Activated naive CD8-positive, alpha-beta T cell treated with anti-CD3 and anti-CD28 coated beads, Interleukin-2, amount 10 ng/mL, durations not matched to agents 7 days and 5 days (primary cell): ENCODE data around the gene MUC2. TPM values are rescaled to one million over a fixed set of nuclear protein-coding genes. Genes with fewer than 3 reads are reported as not detected.

ENCODE experiments used
- ATAC-seq: fragments of 150-1000 bp; cut with Tn5 transposase; one replicate; pipeline ENCODE4 v1.10.0; 2021; ENCODE audit warnings: low read depth, moderate library complexity
- POLR2A ChIA-PET: fragments of 350-600 bp; sonication (Branson Sonifier 250); formaldehyde crosslinking; loops from one replicate; lab custom pipeline; 2021; ENCODE audit warnings: antibody characterized with exemption; lab: Charles Lee
- DNase-seq: peaks from one replicate; pipeline ENCODE4 v3.0.0; 2021
- H3K27ac Mint-ChIP-seq: one replicate; pipeline ENCODE4 v1.8.0; 2022; ENCODE audit warnings: mild to moderate bottlenecking, mixed read lengths
- H3K27me3 Mint-ChIP-seq: one replicate; pipeline ENCODE4 v1.8.0; 2022; ENCODE audit warnings: mild to moderate bottlenecking, moderate library complexity, mixed read lengths
- H3K36me3 Mint-ChIP-seq: one replicate; pipeline ENCODE4 v1.8.0; 2021; ENCODE audit warnings: mild to moderate bottlenecking, mixed read lengths
- H3K4me1 Mint-ChIP-seq: one replicate; pipeline ENCODE4 v1.8.0; 2021; ENCODE audit warnings: mixed read lengths
- H3K4me3 Mint-ChIP-seq: one replicate; pipeline ENCODE4 v1.8.0; 2022; ENCODE audit warnings: mild to moderate bottlenecking, moderate library complexity, mixed read lengths
- H3K9me3 Mint-ChIP-seq: one replicate; pipeline ENCODE4 v1.8.0; 2021; ENCODE audit warnings: mixed read lengths
- total RNA-seq, 2 experiments: library from RNA; stranded (reverse); gene quantifications; one replicate each; pipeline ENCODE4 v1.2.3, GENCODE V29; 2021

The MUC2 gene
- total RNA-seq, 2 experiments from 2014 or later = not detected

GRCh38 chr11:1040428-1041148, 34.1 kb upstream of the MUC2 start:
- Mint-ChIP-seq H3K4me3 (no peak overlapping the region), H3K27ac (no peak overlapping the region), H3K36me3 (no peaks in the 10 kb centered on the region), H3K4me1 (no peaks in the 10 kb centered on the region), H3K9me3 (no peaks in the 10 kb centered on the region), H3K27me3 (peaks cover 4% of the 10 kb centered on the region)
- POLR2A ChIA-PET = no interaction called here
- ATAC-seq (no peak), DNase-seq (no peak)

DNA sequence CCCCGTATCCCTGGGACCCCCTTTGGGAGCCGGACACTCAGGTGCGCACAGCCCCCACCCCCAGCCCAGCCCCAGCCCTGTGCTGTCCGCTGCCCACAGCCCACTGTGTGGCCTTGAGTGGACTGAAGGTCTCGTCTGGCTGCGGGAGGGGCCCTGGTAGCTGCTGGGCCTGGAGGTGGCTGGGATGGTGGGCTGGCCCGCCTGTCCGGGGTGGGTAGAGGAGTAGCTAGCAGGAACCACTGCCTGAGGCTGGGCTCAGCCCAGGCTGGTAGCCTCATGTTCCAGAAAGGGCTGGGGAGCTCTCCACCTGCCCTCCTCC, 33.6 kb upstream of the MUC2 start:
- POLR2A ChIA-PET = no interaction called here
- DNase-seq (no peak), ATAC-seq (no peak)
- Mint-ChIP-seq H3K4me1 (no peaks in the 10 kb centered on the region), H3K27me3 (peaks cover 8% of the 10 kb centered on the region), H3K9me3 (no peaks in the 10 kb centered on the region), H3K4me3 (no peak overlapping the region), H3K27ac (no peak overlapping the region), H3K36me3 (no peaks in the 10 kb centered on the region)

- ATAC-seq (no peak), DNase-seq (no peak)
- H3K27ac Mint-ChIP-seq = no peak overlapping the region
- POLR2A ChIA-PET = no interaction called here
- H3K27me3 Mint-ChIP-seq = peaks cover 8% of the 10 kb centered on the region
- H3K9me3 Mint-ChIP-seq = no peaks in the 10 kb centered on the region
- no peaks in the 10 kb centered on the region for H3K36me3 Mint-ChIP-seq
- H3K4me3 Mint-ChIP-seq = no peak overlapping the region
- H3K4me1 Mint-ChIP-seq = no peaks in the 10 kb centered on the region
These were observed 33.2 kb upstream of the MUC2 start for GRCh38 chr11:1041471-1041870.

GRCh38 chr11:1041936-1042608, 32.6 kb upstream of the MUC2 start:
- Mint-ChIP-seq H3K36me3 (no peaks in the 10 kb centered on the region), H3K27ac (no peak overlapping the region), H3K4me1 (no peaks in the 10 kb centered on the region), H3K27me3 (peaks cover 8% of the 10 kb centered on the region), H3K4me3 (no peak overlapping the region), H3K9me3 (no peaks in the 10 kb centered on the region)
- DNase-seq (no peak), ATAC-seq (no peak)
- POLR2A ChIA-PET = no interaction called here

DNA sequence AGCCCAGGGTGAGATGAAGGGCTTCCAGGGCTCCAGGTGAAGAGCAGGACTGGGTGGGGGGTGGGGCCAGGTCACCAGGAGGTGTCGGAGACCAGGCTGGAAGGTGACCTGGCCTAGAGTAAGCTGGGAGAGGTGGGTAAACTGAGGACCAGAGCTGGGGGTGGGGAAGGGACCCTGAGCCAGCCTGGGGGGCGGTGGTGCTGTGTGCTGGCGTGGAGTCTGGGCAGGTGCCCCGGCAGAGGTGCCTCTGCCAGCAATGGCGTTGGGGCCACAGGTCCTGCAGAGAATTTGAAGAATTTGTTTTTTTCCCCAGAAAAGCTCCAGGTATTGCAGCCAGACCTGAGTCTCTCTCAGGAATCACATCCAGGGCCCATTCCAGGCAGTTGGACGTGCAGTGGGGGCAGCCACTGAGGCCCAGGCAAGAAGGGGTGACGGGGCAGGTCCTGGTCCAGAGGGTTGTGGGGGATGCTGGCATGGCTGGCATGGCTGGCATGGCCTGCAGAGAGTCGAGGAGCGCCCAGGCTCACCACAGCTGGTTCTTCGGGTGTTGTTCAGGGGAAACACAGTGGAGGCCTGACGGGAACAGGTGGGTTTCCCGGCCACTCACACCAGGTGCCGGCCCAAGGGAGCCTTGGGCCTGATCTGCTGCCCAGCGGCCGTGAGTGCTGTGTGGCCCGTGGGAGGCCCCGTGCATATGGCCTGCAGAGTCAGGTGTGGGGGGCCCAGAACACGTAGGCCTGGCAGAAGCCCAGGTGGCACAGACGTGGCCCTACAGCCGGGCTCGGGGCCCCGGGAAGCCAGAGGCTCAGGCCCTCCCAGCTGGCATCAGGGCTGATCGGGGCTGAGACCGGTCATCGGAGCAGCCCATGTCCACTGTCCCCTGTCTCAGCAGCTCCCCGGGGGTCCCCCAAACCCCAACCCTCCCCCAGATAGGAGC, 31.8 kb upstream of the MUC2 start:
- POLR2A ChIA-PET = no interaction called here
- Mint-ChIP-seq H3K9me3 (no peaks in the 10 kb centered on the region), H3K27ac (no peak overlapping the region), H3K4me3 (no peak overlapping the region), H3K27me3 (peaks cover 9% of the 10 kb centered on the region), H3K4me1 (no peaks in the 10 kb centered on the region), H3K36me3 (no peaks in the 10 kb centered on the region)
- no peak for DNase-seq
- no peak for ATAC-seq

GRCh38 chr11:1043563-1044096, 31.0 kb upstream of the MUC2 start:
- Mint-ChIP-seq H3K9me3 (no peaks in the 10 kb centered on the region), H3K4me3 (no peak overlapping the region), H3K4me1 (no peaks in the 10 kb centered on the region), H3K36me3 (no peaks in the 10 kb centered on the region), H3K27ac (no peak overlapping the region), H3K27me3 (peaks cover 12% of the 10 kb centered on the region)
- POLR2A ChIA-PET = no interaction called here
- ATAC-seq (no peak), DNase-seq (peak; percentile 22)

DNA sequence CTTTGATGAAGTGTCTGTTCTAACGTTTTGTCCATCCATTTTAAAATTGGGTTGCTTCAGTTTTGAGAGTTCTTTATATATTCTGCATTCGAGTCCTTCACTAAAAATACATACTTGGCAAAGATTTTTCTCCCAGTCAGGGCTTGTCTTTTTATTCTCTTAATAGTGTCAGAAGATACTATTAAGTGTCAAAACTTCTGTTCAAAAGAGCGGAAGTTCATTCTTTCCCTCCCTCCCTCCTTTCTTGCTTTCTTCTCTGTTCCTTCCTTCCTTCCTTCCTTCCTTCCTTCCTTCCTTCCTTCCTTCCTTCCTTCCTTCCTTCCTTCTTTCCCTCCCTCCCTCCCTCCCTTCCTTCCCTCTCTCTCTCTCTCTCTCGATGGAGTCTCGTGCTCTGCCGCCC, 30.5 kb upstream of the MUC2 start:
- POLR2A ChIA-PET = no interaction called here
- H3K36me3 Mint-ChIP-seq = no peaks in the 10 kb centered on the region
- H3K4me3 Mint-ChIP-seq = no peak overlapping the region
- H3K9me3 Mint-ChIP-seq = no peaks in the 10 kb centered on the region
- no peak for DNase-seq
- peaks cover 15% of the 10 kb centered on the region for H3K27me3 Mint-ChIP-seq
- H3K4me1 Mint-ChIP-seq = no peaks in the 10 kb centered on the region
- no peak for ATAC-seq
- H3K27ac Mint-ChIP-seq = no peak overlapping the region

DNA sequence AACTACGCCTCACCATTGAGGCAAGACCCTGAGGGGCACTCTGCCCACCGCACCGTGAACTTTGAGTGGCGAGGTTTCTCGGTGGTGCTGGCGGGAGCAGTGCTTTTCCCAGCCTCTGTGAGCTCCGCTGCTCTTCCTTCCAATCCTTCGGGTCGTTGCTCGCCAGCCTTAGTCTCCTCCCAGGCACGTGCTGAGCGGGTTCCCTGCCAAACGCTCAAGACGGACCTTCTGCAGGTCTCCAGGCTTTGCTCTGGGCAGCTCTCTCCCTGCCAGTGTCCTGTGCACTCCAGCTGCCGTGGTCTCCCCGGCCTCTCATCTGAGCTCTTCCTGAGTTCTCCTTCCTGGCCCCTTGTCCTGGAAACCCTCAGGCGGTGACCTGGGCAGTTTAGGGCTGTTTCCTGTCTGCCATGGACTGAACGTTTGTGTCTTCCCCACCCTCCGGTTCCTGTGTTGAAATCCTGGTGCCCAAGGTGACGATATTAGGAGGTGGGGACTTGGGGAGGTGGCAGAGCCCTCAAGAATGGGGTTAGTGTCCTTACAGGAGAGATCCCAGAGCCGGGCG, 27.0 kb upstream of the MUC2 start:
- H3K27me3 Mint-ChIP-seq = peaks cover 15% of the 10 kb centered on the region
- no peak overlapping the region for H3K4me3 Mint-ChIP-seq
- no peaks in the 10 kb centered on the region for H3K36me3 Mint-ChIP-seq
- no peaks in the 10 kb centered on the region for H3K9me3 Mint-ChIP-seq
- no peak overlapping the region for H3K27ac Mint-ChIP-seq
- POLR2A ChIA-PET = no interaction called here
- ATAC-seq (no peak), DNase-seq (no peak)
- H3K4me1 Mint-ChIP-seq = peaks cover 4% of the 10 kb centered on the region

- ATAC-seq (no peak), DNase-seq (peak; percentile 13)
- Mint-ChIP-seq H3K4me3 (no peak overlapping the region), H3K27me3 (peaks cover 15% of the 10 kb centered on the region), H3K9me3 (no peaks in the 10 kb centered on the region), H3K36me3 (no peaks in the 10 kb centered on the region), H3K27ac (no peak overlapping the region), H3K4me1 (peaks cover 4% of the 10 kb centered on the region)
- POLR2A ChIA-PET = no interaction called here
These were observed 26.2 kb upstream of the MUC2 start for GRCh38 chr11:1048375-1049070.

DNA sequence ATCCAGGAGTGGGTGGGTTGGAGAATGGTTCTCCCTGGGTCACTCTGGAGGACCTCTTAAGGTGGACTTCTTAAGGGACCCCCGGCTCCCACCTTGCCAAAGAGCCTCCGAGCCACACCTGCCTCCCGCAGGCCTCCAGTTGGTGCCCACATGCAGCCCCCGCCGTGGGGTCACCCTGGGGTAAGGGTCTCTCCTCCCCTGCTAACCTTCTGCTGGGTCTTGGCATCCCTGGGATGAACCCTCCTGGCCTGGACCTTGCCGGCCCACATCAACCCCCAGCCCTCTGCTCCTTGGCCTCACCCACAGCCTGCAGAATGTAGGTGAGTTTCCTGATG, 25.6 kb upstream of the MUC2 start:
- Mint-ChIP-seq H3K9me3 (no peaks in the 10 kb centered on the region), H3K4me3 (no peak overlapping the region), H3K27ac (no peak overlapping the region), H3K36me3 (no peaks in the 10 kb centered on the region), H3K4me1 (peaks cover 4% of the 10 kb centered on the region), H3K27me3 (peaks cover 15% of the 10 kb centered on the region)
- POLR2A ChIA-PET = no interaction called here
- peak; percentile 14 for DNase-seq
- ATAC-seq = no peak

GRCh38 chr11:1049431-1049891, 25.2 kb upstream of the MUC2 start:
- no peak overlapping the region for H3K4me3 Mint-ChIP-seq
- no peak for ATAC-seq
- DNase-seq = peak; percentile 28

DNA sequence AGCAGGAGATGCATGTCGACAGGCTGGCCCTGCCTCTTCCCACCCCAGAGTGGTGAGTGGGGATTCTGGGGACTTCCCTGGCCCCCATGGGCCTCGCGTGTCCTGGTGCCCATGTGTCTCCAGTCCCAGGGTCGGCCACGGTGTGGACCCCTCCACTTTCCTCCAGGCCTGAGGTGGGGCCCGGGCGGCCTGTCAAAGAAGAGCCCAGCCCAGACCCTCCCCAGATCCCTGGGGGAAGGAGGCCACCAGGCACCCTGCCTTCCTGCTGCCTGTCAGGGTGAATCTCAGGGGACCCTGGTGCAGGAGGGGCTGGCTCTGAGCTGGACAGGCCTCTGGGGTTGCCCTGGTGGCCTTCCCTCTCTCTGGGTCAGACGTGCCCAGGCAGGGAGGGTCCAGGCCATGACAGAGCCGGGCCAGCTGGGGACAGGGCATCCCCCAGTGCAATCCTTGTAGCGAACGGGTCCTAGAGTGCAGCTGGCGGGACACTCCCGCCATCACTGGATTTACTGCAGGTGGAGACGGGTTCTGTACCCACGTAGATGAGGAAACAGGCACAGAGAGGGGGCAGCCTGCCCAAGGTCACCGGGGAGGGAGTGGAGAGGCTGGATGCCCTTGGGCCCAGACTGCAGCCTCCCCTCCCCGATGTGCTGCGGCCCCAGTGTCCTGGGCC, 24.6 kb upstream of the MUC2 start:
- no peak overlapping the region for H3K27ac Mint-ChIP-seq
- no peak overlapping the region for H3K4me3 Mint-ChIP-seq
- POLR2A ChIA-PET = interaction anchor here (0.6 to 0.9 kb wide), 2 partner anchors 125 to 244 kb away, joined by 3 read pairs; no protein-coding TSS in a partner anchor

More at GRCh38 chr11:1049431-1049891, 25.2 kb upstream of the MUC2 start:
- POLR2A ChIA-PET = no interaction called here
- Mint-ChIP-seq H3K27ac (no peak overlapping the region), H3K4me1 (peaks cover 4% of the 10 kb centered on the region), H3K36me3 (no peaks in the 10 kb centered on the region), H3K27me3 (peaks cover 15% of the 10 kb centered on the region), H3K9me3 (no peaks in the 10 kb centered on the region)

More for the DNA sequence above, 24.6 kb upstream of the MUC2 start:
- Mint-ChIP-seq H3K27me3 (peaks cover 13% of the 10 kb centered on the region), H3K4me1 (peaks cover 4% of the 10 kb centered on the region), H3K36me3 (no peaks in the 10 kb centered on the region), H3K9me3 (no peaks in the 10 kb centered on the region)
- ATAC-seq = no peak
- peak; percentile 29 for DNase-seq
